GM13976 (cell line): ENCODE measurements around the gene NCR2.

ENCODE experiments used
- DNase-seq: peaks from one replicate; pipeline ENCODE4 v3.0.0; 2012; ENCODE audit warnings: low spot score
- CTCF ChIP-seq: IDR thresholded peaks from 2 replicates; pipeline ENCODE4 v1.5.1; 2012; ENCODE audit warnings: borderline replicate concordance, mild to moderate bottlenecking; ENCODE audit not compliant: insufficient read depth; ENCODE audit errors: extremely low read depth, missing control alignments, control extremely low read depth
- in situ Hi-C: fragments of 300-500 bp; cut with MboI; formaldehyde crosslinking; loops from one replicate; pipeline ENCODE4 v1.12.0; 2022; ENCODE audit warnings: low sequenced_read_pairs, mixed read lengths, inconsistent platforms; ENCODE audit not compliant: unreplicated experiment

The NCR2 gene

GRCh38 chr6:41345901-41346300 is 10.5 kb downstream of the NCR2 start:
- TF ChIP-seq CTCF, result no peak
- in situ Hi-C loops, result no loop called here
- DNase-seq, result no peak

GRCh38 chr6:41346441-41346840 is 11.0 kb downstream of the NCR2 start:
- in situ Hi-C loops, result no loop called here
- no peak for DNase-seq

GRCh38 chr6:41347378-41348050 is 12.1 kb downstream of the NCR2 start:
- no peak for DNase-seq
- in situ Hi-C loops, result no loop called here
- no peak for TF ChIP-seq CTCF

More at GRCh38 chr6:41346441-41346840, 11.0 kb downstream of the NCR2 start:
- TF ChIP-seq CTCF, result no peak

- in situ Hi-C loops, result no loop called here
- DNase-seq, result no peak
- no peak for TF ChIP-seq CTCF
Measured at GRCh38 chr6:41348934-41349333, 13.5 kb downstream of the NCR2 start.

GRCh38 chr6:41352396-41352795 is 17.0 kb downstream of the NCR2 start:
- DNase-seq, result no peak
- in situ Hi-C loops, result no loop called here
- TF ChIP-seq CTCF, result no peak

GRCh38 chr6:41352907-41353306 is 17.5 kb downstream of the NCR2 start:
- TF ChIP-seq CTCF, result no peak
- in situ Hi-C loops, result no loop called here
- no peak for DNase-seq
